SK-N-SH (cell line): ENCODE data around the gene OR5C1. TPM values are rescaled to one million over a fixed set of nuclear protein-coding genes. Genes with fewer than 3 reads are reported as not detected.
A peak's percentile ranks its signal among the peaks of the same experiment; 100 is the strongest.

Experiments
- CTCF ChIA-PET: fragments of 300-600, 350-600 bp; formaldehyde crosslinking; extraction: SDS; loops from one replicate; lab custom pipeline; 2021; lab: Yijun Ruan, JAX
- POLR2A ChIA-PET: fragments of 350-600 bp; sonication (Branson Sonifier 250); formaldehyde crosslinking; extraction: SDS; loops from one replicate; lab custom pipeline; 2020; ENCODE audit warnings: antibody characterized with exemption, inconsistent platforms; lab: Yijun Ruan, JAX
- DNase-seq: peaks from one replicate; pipeline ENCODE4 v3.0.0; 2012
- H2AFZ ChIP-seq: fragments of 200-600 bp; sonication (generic); 2 replicates; pipeline ENCODE4 v1.8.1; 2016; ENCODE audit warnings: antibody characterized with exemption, mild to moderate bottlenecking, low read depth
- H3F3A ChIP-seq: fragments of 200-600 bp; sonication (generic); replicated peaks from 2 replicates; pipeline ENCODE3; 2016; ENCODE audit warnings: antibody characterized with exemption, mild to moderate bottlenecking; ENCODE audit not compliant: insufficient read depth
- H3K27ac ChIP-seq, 2 experiments: fragments of 200-500 bp in 1 of 2; fragments of 200-600 bp in 1 of 2; sonication (Bioruptor generic) in 1 of 2; sonication (generic), shearing (Covaris generic) in 1 of 2; 2 replicates each; pipeline versions ENCODE4 v1.5.1 to v1.6.1; 2014 to 2016; ENCODE audit warnings: low read depth in 2 of 2, inconsistent platforms in 1 of 2, low read length in 1 of 2, mild to moderate bottlenecking in 1 of 2, mixed read lengths in 1 of 2
- H3K27me3 ChIP-seq: fragments of 200-600 bp; sonication (generic), shearing (Covaris generic); 2 replicates; pipeline ENCODE4 v1.6.1; 2016; ENCODE audit warnings: mixed run types; ENCODE audit not compliant: insufficient read depth
- H3K36me3 ChIP-seq, 2 experiments: fragments of 200-500 bp in 1 of 2; fragments of 200-600 bp in 1 of 2; sonication (Bioruptor generic) in 1 of 2; sonication (generic) in 1 of 2; replicated peaks in 1 of 2; 2 replicates each; pipeline versions ENCODE3 to v1.5.1; 2014 to 2016; ENCODE audit warnings: low read length in 1 of 2, mild to moderate bottlenecking in 1 of 2; ENCODE audit not compliant: insufficient read depth in 2 of 2, control insufficient read depth in 1 of 2
- H3K4me1 ChIP-seq, 2 experiments: fragments of 200-500 bp in 1 of 2; fragments of 200-600 bp in 1 of 2; sonication (Bioruptor generic) in 1 of 2; sonication (generic), shearing (Covaris generic) in 1 of 2; 2 replicates each; pipeline versions ENCODE4 v1.5.1 to v1.6.1; 2014 to 2016; ENCODE audit warnings: low read depth in 1 of 2, low read length in 1 of 2, mixed run types in 1 of 2; ENCODE audit not compliant: insufficient read depth in 2 of 2, control insufficient read depth in 1 of 2
- H3K4me2 ChIP-seq: fragments of 200-600 bp; sonication (generic), shearing (Covaris generic); 2 replicates; pipeline ENCODE4 v1.6.1; 2017; ENCODE audit warnings: mixed run types
- H3K4me3 ChIP-seq, 2 experiments: fragments of 200-500 bp in 1 of 2; fragments of 200-600 bp in 1 of 2; sonication (Bioruptor generic) in 1 of 2; sonication (generic), shearing (Covaris generic) in 1 of 2; 2 replicates each; pipeline versions ENCODE4 v1.5.1 to v1.8.1; 2014 to 2016; ENCODE audit warnings: low read depth in 2 of 2, inconsistent platforms in 1 of 2, low read length in 1 of 2, mild to moderate bottlenecking in 1 of 2, mixed read lengths in 1 of 2, moderate library complexity in 1 of 2
- H3K79me2 ChIP-seq: fragments of 200-600 bp; sonication (generic); 2 replicates; pipeline ENCODE4 v1.8.1; 2017; ENCODE audit warnings: mild to moderate bottlenecking; ENCODE audit not compliant: insufficient read depth
- H3K9ac ChIP-seq: fragments of 200-600 bp; sonication (generic); 2 replicates; pipeline ENCODE4 v1.6.1; 2017; ENCODE audit warnings: mixed run types
- H3K9me2 ChIP-seq: fragments of 200-600 bp; sonication (generic); 2 replicates; pipeline ENCODE4 v1.6.1; 2017; ENCODE audit warnings: mixed run types
- H3K9me3 ChIP-seq: fragments of 200-600 bp; sonication (generic); 2 replicates; pipeline ENCODE4 v1.6.1; 2017; ENCODE audit warnings: mixed run types, mild to moderate bottlenecking, moderate library complexity
- H4K20me1 ChIP-seq: fragments of 200-600 bp; sonication (generic); 2 replicates; pipeline ENCODE4 v1.6.1; 2017; ENCODE audit warnings: mild to moderate bottlenecking, mixed run types; ENCODE audit not compliant: insufficient read depth
- EZH2phosphoT487 ChIP-seq: fragments of 200-600 bp; sonication (generic); IDR thresholded peaks from 2 replicates; pipeline ENCODE4 v1.6.1; 2017; ENCODE audit warnings: low read depth, mixed run types, mild to moderate bottlenecking, antibody characterized with exemption, moderate library complexity, borderline replicate concordance
- GABPA ChIP-seq: IDR thresholded peaks from 2 replicates; pipeline ENCODE4 v1.4.0; 2012; ENCODE audit warnings: low read depth, mild to moderate bottlenecking
- GATA2 ChIP-seq: sonication (generic); formaldehyde crosslinking; IDR thresholded peaks from 2 replicates; pipeline ENCODE4 v1.5.0; 2020; ENCODE audit warnings: mild to moderate bottlenecking, missing genetic modification reagents
- IRF3 ChIP-seq: fragments of 150-350 bp; IDR thresholded peaks from 2 replicates; pipeline ENCODE4 v1.6.1; 2016; ENCODE audit warnings: mild to moderate bottlenecking, low read depth, low read length
- MAX ChIP-seq: IDR thresholded peaks from 2 replicates; pipeline ENCODE4 v1.4.0; 2012; ENCODE audit warnings: low read depth
- NFIC ChIP-seq: IDR thresholded peaks from 2 replicates; pipeline ENCODE4 v1.4.0; 2012; ENCODE audit warnings: borderline replicate concordance
- TCF12 ChIP-seq: IDR thresholded peaks from 2 replicates; pipeline ENCODE4 v1.4.0; 2012
- YY1 ChIP-seq: IDR thresholded peaks from 2 replicates; pipeline ENCODE4 v1.4.0; 2012; ENCODE audit warnings: low read depth, mild to moderate bottlenecking
- WGBS: methylation state at CpG from one replicate; pipeline ENCODE4 v1.1.6; 2017; ENCODE audit warnings: low lambda C conversion rate; 5-methylcytosine and 5-hydroxymethylcytosine counted together
- polyA plus RNA-seq, 3 experiments: library from polyadenylated mRNA; depleted of rRNA; stranded (reverse); fragments of >200 nt; gene quantifications; 2 replicates each; pipeline ENCODE4 v1.2.3, GENCODE V29; 2012

Gene OR5C1
- polyA plus RNA-seq, 1 of the 3 experiments (the other 2 are of a cell fraction), result not detected

DNA sequence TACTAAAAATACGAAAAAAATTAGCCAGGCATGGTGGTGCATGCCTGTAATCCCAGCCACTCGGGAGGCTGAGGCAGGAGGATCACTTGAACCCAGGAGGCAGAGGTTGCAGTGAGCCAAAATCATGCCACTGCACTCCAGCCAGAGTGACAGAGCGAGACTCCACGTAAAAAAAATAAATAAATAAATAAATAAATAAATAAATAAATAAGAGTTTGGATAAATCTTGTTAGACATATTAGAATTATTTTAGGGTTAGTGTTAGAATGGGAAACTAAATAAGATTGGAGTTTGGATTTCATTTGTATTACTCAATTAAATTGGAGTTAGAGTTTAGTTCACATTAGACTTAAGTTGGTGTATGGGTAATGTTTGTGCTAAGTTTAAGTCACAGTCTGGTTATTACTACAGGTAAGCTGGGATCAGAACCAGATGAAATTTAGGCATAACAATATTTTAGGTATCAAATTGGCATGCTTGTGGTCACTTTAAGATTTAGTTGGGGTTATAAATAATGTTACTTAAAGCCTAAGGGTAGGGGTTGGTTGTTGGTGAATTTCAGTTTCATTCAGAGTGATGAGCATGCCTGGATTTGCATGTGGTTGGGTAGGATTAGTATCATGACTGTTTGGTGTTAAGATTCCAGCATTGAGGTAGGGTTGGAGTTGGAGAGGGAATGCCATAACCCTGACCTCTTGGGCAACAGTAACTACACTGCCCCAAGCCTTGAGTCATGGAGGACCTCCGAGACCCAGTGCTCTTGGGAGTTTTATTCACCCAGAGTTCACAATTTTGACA, 3.3 kb downstream of the OR5C1 start:
- H3K9me2 ChIP-seq, result no peaks in the 10 kb centered on the region
- no peaks in the 10 kb centered on the region for H3K27me3 ChIP-seq
- H2AFZ ChIP-seq, result no peak overlapping the region
- no peak overlapping the region for H3K9ac ChIP-seq
- no peaks in the 10 kb centered on the region for H3F3A ChIP-seq
- H3K4me1 ChIP-seq, result no peaks in the 10 kb centered on the region
- WGBS, result 24% methylated on average over 5 of the region's 5 CpGs
- no peaks in the 10 kb centered on the region for H3K36me3 ChIP-seq
- H3K79me2 ChIP-seq, result no peaks in the 10 kb centered on the region
- POLR2A ChIA-PET, result no interaction called here
- CTCF ChIA-PET, result no interaction called here
- H4K20me1 ChIP-seq, result no peaks in the 10 kb centered on the region
- no peak for DNase-seq
- no peak overlapping the region for H3K4me3 ChIP-seq
- no peak overlapping the region for H3K27ac ChIP-seq
- no peak overlapping the region for H3K4me2 ChIP-seq
- TF ChIP-seq GABPA, result no peak
- H3K9me3 ChIP-seq, result no peaks in the 10 kb centered on the region

DNA sequence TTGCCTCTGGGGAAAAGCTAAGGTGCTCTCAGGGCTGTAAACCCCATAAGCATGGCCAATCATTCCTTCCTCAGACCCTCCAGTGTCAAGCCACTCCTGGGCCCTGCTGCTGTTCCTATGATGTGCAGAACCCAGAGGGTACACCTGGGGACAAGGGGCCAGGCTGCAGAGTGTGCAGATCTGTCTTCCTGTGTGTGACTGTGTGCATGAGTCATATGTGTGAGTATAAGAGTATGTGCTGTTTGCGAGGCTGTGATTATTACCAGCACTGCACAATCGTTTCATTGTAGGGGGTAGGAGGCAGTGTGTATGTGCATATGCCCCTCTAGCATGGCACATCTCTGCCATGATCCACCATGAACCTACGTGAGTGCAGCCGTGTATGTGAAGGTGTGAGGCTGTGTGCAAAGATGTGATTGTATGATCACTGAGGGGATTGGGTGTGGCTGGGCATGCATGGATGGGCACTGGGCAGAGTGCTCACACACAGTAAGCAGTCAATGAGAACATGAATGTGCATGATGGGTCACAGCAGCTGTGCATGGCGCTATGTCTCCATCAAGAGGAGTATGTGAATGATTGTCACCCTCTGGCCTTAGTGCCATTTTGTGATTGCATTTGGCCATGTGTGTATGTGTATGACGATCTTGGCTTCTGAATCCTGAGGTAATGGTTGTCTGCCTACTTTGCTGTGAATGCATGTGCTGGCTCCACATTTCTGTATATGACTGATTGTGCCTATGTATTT, 8.8 kb downstream of the OR5C1 start:
- no peak overlapping the region for H2AFZ ChIP-seq
- H3K9me3 ChIP-seq, result no peaks in the 10 kb centered on the region
- no peaks in the 10 kb centered on the region for H4K20me1 ChIP-seq
- POLR2A ChIA-PET, result no interaction called here
- CTCF ChIA-PET, result interaction anchor here (1.2 kb wide), 1 partner anchor 12 kb away, joined by 5 read pairs; no protein-coding TSS in a partner anchor
- H3K4me2 ChIP-seq, result no peak overlapping the region
- no peaks in the 10 kb centered on the region for H3K36me3 ChIP-seq
- H3K4me1 ChIP-seq, result no peaks in the 10 kb centered on the region
- no peaks in the 10 kb centered on the region for H3K79me2 ChIP-seq
- WGBS, result 27% methylated on average over 5 of the region's 6 CpGs
- no peaks in the 10 kb centered on the region for H3K27me3 ChIP-seq
- no peak overlapping the region for H3K27ac ChIP-seq
- H3K9ac ChIP-seq, result no peak overlapping the region
- no peaks in the 10 kb centered on the region for H3F3A ChIP-seq
- H3K4me3 ChIP-seq, result no peak overlapping the region
- no peak for DNase-seq
- TF ChIP-seq MAX (no peak), EZH2phosphoT487 (no peak), NFIC (no peak), TCF12 (no peak)
- H3K9me2 ChIP-seq, result no peaks in the 10 kb centered on the region

- Histone ChIP-seq H3K9me3 (no peaks in the 10 kb centered on the region), H3K4me1 (no peaks in the 10 kb centered on the region), H2AFZ (0 out of 2 replicates have a peak within 1 kb of the TSS, but pooled peaks have one; percentile 22), H4K20me1 (no peaks in the 10 kb centered on the region), H3K36me3 (no peaks in the 10 kb centered on the region), H3K9me2 (no peaks in the 10 kb centered on the region), H3K4me2 (no peak within 1 kb of the TSS), H3K79me2 (no peaks in the 10 kb centered on the region), H3K27ac (no peak within 1 kb of the TSS), H3K4me3 (no peak within 1 kb of the TSS), H3F3A (no peaks in the 10 kb centered on the region), H3K27me3 (no peaks in the 10 kb centered on the region), H3K9ac (no peak within 1 kb of the TSS)
- WGBS, result 77% methylated on average over 20 of the region's 30 CpGs
- TF ChIP-seq YY1 (no peak), GATA2 (CRISPR knock-in tag) (no peak), IRF3 (no peak)
- POLR2A ChIA-PET, result no interaction called here
- no peak for DNase-seq
- CTCF ChIA-PET, result interaction anchor here (0.9 to 1.3 kb wide), 2 partner anchors 9 to 295 kb away, joined by 3 read pairs; no protein-coding TSS in a partner anchor
Measured at GRCh38 chr9:122800066-122801060, 11.6 kb downstream of the OR5C1 start, which contains the start of gene OR1K1. Gene OR1K1 (plus strand): TSS chr9:122800123. CDS start chr9:122800123, 0 bp downstream.
